HEK293 (cell line): ENCODE results near the gene PLEKHH3.
"Not testable (repeated sequence)": the region's sequence is repeated elsewhere in the genome, so short reads cannot be mapped to it uniquely, and the experiment has no call there.

ENCODE experiments used
- CTCF ChIA-PET: fragments of 350-600 bp; formaldehyde crosslinking; extraction: SDS; loops from one replicate; lab custom pipeline; 2021; ENCODE audit warnings: antibody characterized with exemption; lab: Yijun Ruan, JAX
- POLR2A ChIA-PET: fragments of 300-600 bp; formaldehyde crosslinking; extraction: SDS; loops from one replicate; lab custom pipeline; 2020; ENCODE audit warnings: antibody characterized with exemption, inconsistent platforms; lab: Yijun Ruan, JAX
- H3K27ac ChIP-seq: fragments of 200-500 bp; sonication (Bioruptor generic); 2 replicates; pipeline ENCODE4 v1.5.1; 2014; ENCODE audit warnings: low read depth, low read length, control low read depth, inconsistent platforms; ENCODE audit errors: extremely low read depth
- H3K36me3 ChIP-seq, 2 experiments: fragments of 200-500 bp in 1 of 2; sonication (Bioruptor generic) in 1 of 2; 1 replicate in 1 of 2; 2 replicates in 1 of 2; pipeline ENCODE4 v1.5.1; 2014 to 2017; ENCODE audit warnings: inconsistent platforms in 2 of 2, low read length in 2 of 2; ENCODE audit not compliant: control insufficient read depth in 2 of 2, insufficient read depth in 1 of 2
- H3K4me1 ChIP-seq: fragments of 200-500 bp; sonication (Bioruptor generic); 2 replicates; pipeline ENCODE4 v1.5.1; 2014; ENCODE audit warnings: mild to moderate bottlenecking, low read length, inconsistent platforms; ENCODE audit not compliant: control insufficient read depth, insufficient read depth
- H3K4me3 ChIP-seq: 2 replicates; pipeline ENCODE4 v1.5.1; 2011; ENCODE audit warnings: low read depth, mild to moderate bottlenecking, control low read depth, low read length, moderate library complexity
- H3K9me3 ChIP-seq: fragments of 200-500 bp; sonication (Bioruptor generic); 2 replicates; pipeline ENCODE4 v1.5.1; 2014; ENCODE audit warnings: low read depth, low read length, inconsistent platforms; ENCODE audit not compliant: control insufficient read depth, insufficient read depth
- GFI1B ChIP-seq: fragments of 450-650 bp; formaldehyde crosslinking; IDR thresholded peaks from 2 replicates; pipeline ENCODE4 v1.5.1; 2016; ENCODE audit warnings: missing biosample characterization, missing genetic modification characterization
- WT1 ChIP-seq: fragments of 450-650 bp; formaldehyde crosslinking; IDR thresholded peaks from 2 replicates; pipeline ENCODE4 v1.5.1; 2016; ENCODE audit warnings: missing biosample characterization, missing genetic modification characterization
- YY1 ChIP-seq: fragments of 450-650 bp; formaldehyde crosslinking; IDR thresholded peaks from 2 replicates; pipeline ENCODE4 v1.5.1; 2018; ENCODE audit warnings: missing biosample characterization, missing genetic modification characterization
- ZBTB48 ChIP-seq: fragments of 450-650 bp; formaldehyde crosslinking; IDR thresholded peaks from 2 replicates; pipeline ENCODE4 v1.5.1; 2016; ENCODE audit warnings: missing biosample characterization, missing genetic modification characterization
- ZNF121 ChIP-seq: fragments of 450-650 bp; formaldehyde crosslinking; IDR thresholded peaks from 2 replicates; pipeline ENCODE4 v1.5.1; 2016; ENCODE audit warnings: missing biosample characterization, missing genetic modification characterization
- ZNF140 ChIP-seq: fragments of 450-650 bp; formaldehyde crosslinking; IDR thresholded peaks from 2 replicates; pipeline ENCODE4 v1.5.1; 2016; ENCODE audit warnings: missing biosample characterization, missing genetic modification characterization
- ZNF184 ChIP-seq: fragments of 450-650 bp; IDR thresholded peaks from 2 replicates; pipeline ENCODE4 v1.5.1; 2018; ENCODE audit warnings: missing biosample characterization, mild to moderate bottlenecking, missing genetic modification characterization
- ZNF292 ChIP-seq: fragments of 450-650 bp; formaldehyde crosslinking; IDR thresholded peaks from 2 replicates; pipeline ENCODE4 v1.5.1; 2016; ENCODE audit warnings: low read depth, missing biosample characterization, missing genetic modification characterization, borderline replicate concordance
- ZNF302 ChIP-seq: fragments of 450-650 bp; formaldehyde crosslinking; IDR thresholded peaks from 2 replicates; pipeline ENCODE4 v1.5.1; 2016; ENCODE audit warnings: missing biosample characterization, missing genetic modification characterization, low read depth
- ZNF366 ChIP-seq: fragments of 450-650 bp; formaldehyde crosslinking; conservative IDR thresholded peaks from 2 replicates; pipeline ENCODE4 v1.5.1; 2016; ENCODE audit warnings: missing biosample characterization, missing genetic modification characterization
- ZNF629 ChIP-seq: fragments of 450-650 bp; formaldehyde crosslinking; IDR thresholded peaks from 2 replicates; pipeline ENCODE4 v1.5.1; 2017; ENCODE audit warnings: missing biosample characterization, missing genetic modification characterization
- ZNF670 ChIP-seq: fragments of 450-650 bp; formaldehyde crosslinking; IDR thresholded peaks from 2 replicates; pipeline ENCODE4 v1.5.1; 2016; ENCODE audit warnings: missing biosample characterization, missing genetic modification characterization, low read depth
- TF ChIP-seq, protein P1 (sequence below): fragments of 450-650 bp; formaldehyde crosslinking; IDR thresholded peaks from 2 replicates; pipeline ENCODE4 v1.5.1; 2016; ENCODE audit warnings: missing biosample characterization, missing genetic modification characterization
- TF ChIP-seq, protein P2 (sequence below): fragments of 450-650 bp; formaldehyde crosslinking; IDR thresholded peaks from 2 replicates; pipeline ENCODE4 v1.5.1; 2017; ENCODE audit warnings: missing biosample characterization, missing genetic modification characterization

Gene PLEKHH3

GRCh38 chr17:42623732-42624596 lies 52.8 kb downstream of the PLEKHH3 start (continued):
- TF ChIP-seq ZNF292 (tag by site-specific recombination) (no peak), GFI1B (tag by site-specific recombination) (no peak), ZNF140 (no peak), ZNF366 (tag by site-specific recombination) (peak; percentile 58; the same call in 1 of the 2 replicates), ZNF184 (peak; percentile 51; the same call in 1 of the 2 replicates), YY1 (no peak)
- TF ChIP-seq, protein P1, sequence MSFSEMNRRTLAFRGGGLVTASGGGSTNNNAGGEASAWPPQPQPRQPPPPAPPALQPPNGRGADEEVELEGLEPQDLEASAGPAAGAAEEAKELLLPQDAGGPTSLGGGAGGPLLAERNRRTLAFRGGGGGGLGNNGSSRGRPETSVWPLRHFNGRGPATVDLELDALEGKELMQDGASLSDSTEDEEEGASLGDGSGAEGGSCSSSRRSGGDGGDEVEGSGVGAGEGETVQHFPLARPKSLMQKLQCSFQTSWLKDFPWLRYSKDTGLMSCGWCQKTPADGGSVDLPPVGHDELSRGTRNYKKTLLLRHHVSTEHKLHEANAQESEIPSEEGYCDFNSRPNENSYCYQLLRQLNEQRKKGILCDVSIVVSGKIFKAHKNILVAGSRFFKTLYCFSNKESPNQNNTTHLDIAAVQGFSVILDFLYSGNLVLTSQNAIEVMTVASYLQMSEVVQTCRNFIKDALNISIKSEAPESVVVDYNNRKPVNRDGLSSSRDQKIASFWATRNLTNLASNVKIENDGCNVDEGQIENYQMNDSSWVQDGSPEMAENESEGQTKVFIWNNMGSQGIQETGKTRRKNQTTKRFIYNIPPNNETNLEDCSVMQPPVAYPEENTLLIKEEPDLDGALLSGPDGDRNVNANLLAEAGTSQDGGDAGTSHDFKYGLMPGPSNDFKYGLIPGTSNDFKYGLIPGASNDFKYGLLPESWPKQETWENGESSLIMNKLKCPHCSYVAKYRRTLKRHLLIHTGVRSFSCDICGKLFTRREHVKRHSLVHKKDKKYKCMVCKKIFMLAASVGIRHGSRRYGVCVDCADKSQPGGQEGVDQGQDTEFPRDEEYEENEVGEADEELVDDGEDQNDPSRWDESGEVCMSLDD = no peak

- Histone ChIP-seq H3K4me1 (no peaks in the 10 kb centered on the region), H3K9me3 (no peaks in the 10 kb centered on the region)
- TF ChIP-seq WT1 (tag by site-specific recombination) (no peak), ZNF670 (tag by site-specific recombination) (no peak), ZBTB48 (tag by site-specific recombination) (no peak), ZNF302 (no peak), ZNF629 (tag by site-specific recombination) (no peak)
- TF ChIP-seq, protein P2, sequence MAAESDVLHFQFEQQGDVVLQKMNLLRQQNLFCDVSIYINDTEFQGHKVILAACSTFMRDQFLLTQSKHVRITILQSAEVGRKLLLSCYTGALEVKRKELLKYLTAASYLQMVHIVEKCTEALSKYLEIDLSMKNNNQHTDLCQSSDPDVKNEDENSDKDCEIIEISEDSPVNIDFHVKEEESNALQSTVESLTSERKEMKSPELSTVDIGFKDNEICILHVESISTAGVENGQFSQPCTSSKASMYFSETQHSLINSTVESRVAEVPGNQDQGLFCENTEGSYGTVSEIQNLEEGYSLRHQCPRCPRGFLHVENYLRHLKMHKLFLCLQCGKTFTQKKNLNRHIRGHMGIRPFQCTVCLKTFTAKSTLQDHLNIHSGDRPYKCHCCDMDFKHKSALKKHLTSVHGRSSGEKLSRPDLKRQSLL = no peak
- TF ChIP-seq, all 188 proteins: peak for 0
- ChIA-PET CTCF (interaction anchor here (1.0 to 1.5 kb wide), 7 partner anchors 10 to 201 kb away, joined by 3 to 6 read pairs (median 4); partner anchors contain the start of genes BECN1 and PLEKHH3), POLR2A (interaction anchor here (0.6 to 2.0 kb wide), 4 partner anchors 10 to 217 kb away, joined by 3 to 12 read pairs (median 3); partner anchors contain the start of genes RETREG3 and TUBG1)
- no peaks in the 10 kb centered on the region for H3K36me3 ChIP-seq
- H3K4me3 ChIP-seq = no peak overlapping the region
- no peak overlapping the region for H3K27ac ChIP-seq
Measured at GRCh38 chr17:42623271-42623670, 53.5 kb downstream of the PLEKHH3 start.

GRCh38 chr17:42621987-42622386 lies 54.8 kb downstream of the PLEKHH3 start:
- CTCF ChIA-PET = interaction anchor here (0.6 to 2.0 kb wide), 6 partner anchors 8 to 480 kb away, joined by 3 to 5 read pairs (median 4); no protein-coding TSS in a partner anchor
- TF ChIP-seq ZNF121 (tag by site-specific recombination) = peak; percentile 30; the same call in 1 of the 2 replicates
- H3K4me1 ChIP-seq, H3K27ac ChIP-seq, H3K36me3 ChIP-seq, H3K4me3 ChIP-seq, H3K9me3 ChIP-seq: not testable (repeated sequence)
- POLR2A ChIA-PET = interaction anchor here (0.6 to 1.0 kb wide), 2 partner anchors 13 to 17 kb away, joined by 4 read pairs; partner anchors contain the start of genes RETREG3 and TUBG1
